Measurements from ENCODE around the gene PFKL. TPM values are rescaled to one million over a fixed set of nuclear protein-coding genes. Genes with fewer than 3 reads are reported as not detected.
"Not testable (repeated sequence)": the region's sequence is repeated elsewhere in the genome, so short reads cannot be mapped to it uniquely, and the experiment has no call there.

PFKL gene
- polyA plus RNA-seq, 2 donors, result 85.7 to 96.4 TPM

- Histone ChIP-seq H3K27ac (ENCODE audit: low read depth in 2 of 2, low read length in 1 of 2) (peak overlapping the region; percentile 84 to 90), H3K36me3 (ENCODE audit: control insufficient read depth in 2 of 2, insufficient read depth in 2 of 2, low read length in 1 of 2) (peaks cover 3 to 4% of the 10 kb centered on the region in 2 donors), H3K27me3 (ENCODE audit: control insufficient read depth in 1 of 2, insufficient read depth in 2 of 2, low read length in 2 of 2) (no peaks in the 10 kb centered on the region), H3K4me1 (ENCODE audit: control insufficient read depth in 2 of 2, insufficient read depth in 2 of 2, low read length in 1 of 2) (peaks cover 0 to 11% of the 10 kb centered on the region in 2 donors), H3K9me3 (ENCODE audit: control insufficient read depth in 2 of 2, insufficient read depth in 1 of 2, low read depth in 1 of 2, low read length in 1 of 2) (no peaks in the 10 kb centered on the region), H3K4me3 (ENCODE audit: low read depth in 1 of 2, low read length in 2 of 2) (peak overlapping the region; percentile 16 to 37)
- 9 to 15% methylated on average over 20 to 41 of the region's 47 CpGs for WGBS, 2 donors
These were observed 38.4 kb downstream of the PFKL start for GRCh38 chr21:44337941-44338895.

- H3K9me3 ChIP-seq (ENCODE audit: control insufficient read depth in 2 of 2, insufficient read depth in 1 of 2, low read depth in 1 of 2, low read length in 1 of 2), result no peaks in the 10 kb centered on the region
- peaks cover 0 to 7% of the 10 kb centered on the region in 2 donors for H3K4me1 ChIP-seq (ENCODE audit: control insufficient read depth in 2 of 2, insufficient read depth in 2 of 2, low read length in 1 of 2)
- H3K27me3 ChIP-seq (ENCODE audit: control insufficient read depth in 1 of 2, insufficient read depth in 2 of 2, low read length in 2 of 2), result no peaks in the 10 kb centered on the region
- H3K4me3 ChIP-seq (ENCODE audit: low read depth in 1 of 2, low read length in 2 of 2), result peak within 1 kb of the TSS; percentile 72 to 77
- WGBS, 2 donors, result 1% methylated on average over 72 to 89 of the region's 90 CpGs
- H3K36me3 ChIP-seq (ENCODE audit: control insufficient read depth in 2 of 2, insufficient read depth in 2 of 2, low read length in 1 of 2), result peaks cover 3 to 4% of the 10 kb centered on the region in 2 donors
- H3K27ac ChIP-seq (ENCODE audit: low read depth in 2 of 2, low read length in 1 of 2), result peak within 1 kb of the TSS; percentile 91 to 98
These were observed 39.4 kb downstream of the PFKL start, which contains the start of gene CFAP410 for GRCh38 chr21:44338971-44339910. CFAP410 (minus strand) TSS chr21:44339390; CDS start chr21:44339194, 196 bp downstream.

- 63 to 67% methylated on average over 12 of the region's 12 CpGs for WGBS, 2 donors
These were observed 42.0 kb downstream of the PFKL start for GRCh38 chr21:44341726-44342458.

GRCh38 chr21:44342981-44343380 is 43.1 kb downstream of the PFKL start:
- 78 to 80% methylated on average over 8 of the region's 8 CpGs for WGBS, 2 donors
- H3K36me3 ChIP-seq (ENCODE audit: control insufficient read depth in 2 of 2, insufficient read depth in 2 of 2, low read length in 1 of 2); H3K27me3 ChIP-seq (ENCODE audit: control insufficient read depth in 1 of 2, insufficient read depth in 2 of 2, low read length in 2 of 2); H3K4me3 ChIP-seq (ENCODE audit: low read depth in 1 of 2, low read length in 2 of 2); H3K27ac ChIP-seq (ENCODE audit: low read depth in 2 of 2, low read length in 1 of 2); H3K4me1 ChIP-seq (ENCODE audit: control insufficient read depth in 2 of 2, insufficient read depth in 2 of 2, low read length in 1 of 2); H3K9me3 ChIP-seq (ENCODE audit: control insufficient read depth in 2 of 2, insufficient read depth in 1 of 2, low read depth in 1 of 2, low read length in 1 of 2): not testable (repeated sequence)

More at GRCh38 chr21:44341726-44342458, 42.0 kb downstream of the PFKL start:
- not testable (repeated sequence) for H3K27me3 ChIP-seq (ENCODE audit: control insufficient read depth in 1 of 2, insufficient read depth in 2 of 2, low read length in 2 of 2); H3K4me3 ChIP-seq (ENCODE audit: low read depth in 1 of 2, low read length in 2 of 2); H3K9me3 ChIP-seq (ENCODE audit: control insufficient read depth in 2 of 2, insufficient read depth in 1 of 2, low read depth in 1 of 2, low read length in 1 of 2); H3K4me1 ChIP-seq (ENCODE audit: control insufficient read depth in 2 of 2, insufficient read depth in 2 of 2, low read length in 1 of 2); H3K36me3 ChIP-seq (ENCODE audit: control insufficient read depth in 2 of 2, insufficient read depth in 2 of 2, low read length in 1 of 2); H3K27ac ChIP-seq (ENCODE audit: low read depth in 2 of 2, low read length in 1 of 2)

- Histone ChIP-seq H3K9me3 (ENCODE audit: control insufficient read depth in 2 of 2, insufficient read depth in 1 of 2, low read depth in 1 of 2, low read length in 1 of 2) (no peaks in the 10 kb centered on the region), H3K4me3 (ENCODE audit: low read depth in 1 of 2, low read length in 2 of 2) (no peak overlapping the region), H3K27me3 (ENCODE audit: control insufficient read depth in 1 of 2, insufficient read depth in 2 of 2, low read length in 2 of 2) (peaks cover 0 to 2% of the 10 kb centered on the region in 2 donors), H3K27ac (ENCODE audit: low read depth in 2 of 2, low read length in 1 of 2) (no peak overlapping the region), H3K4me1 (ENCODE audit: control insufficient read depth in 2 of 2, insufficient read depth in 2 of 2, low read length in 1 of 2) (no peaks in the 10 kb centered on the region), H3K36me3 (ENCODE audit: control insufficient read depth in 2 of 2, insufficient read depth in 2 of 2, low read length in 1 of 2) (no peaks in the 10 kb centered on the region)
- 78 to 84% methylated on average over 17 of the region's 17 CpGs for WGBS, 2 donors
These were observed 44.8 kb downstream of the PFKL start for GRCh38 chr21:44344541-44345183.

GRCh38 chr21:44345495-44345894 is 45.6 kb downstream of the PFKL start:
- no peaks in the 10 kb centered on the region for H3K9me3 ChIP-seq (ENCODE audit: control insufficient read depth in 2 of 2, insufficient read depth in 1 of 2, low read depth in 1 of 2, low read length in 1 of 2)
- H3K4me1 ChIP-seq (ENCODE audit: control insufficient read depth in 2 of 2, insufficient read depth in 2 of 2, low read length in 1 of 2), result peaks cover 2 to 4% of the 10 kb centered on the region in 2 donors
- no peak overlapping the region for H3K4me3 ChIP-seq (ENCODE audit: low read depth in 1 of 2, low read length in 2 of 2)
- H3K27me3 ChIP-seq (ENCODE audit: control insufficient read depth in 1 of 2, insufficient read depth in 2 of 2, low read length in 2 of 2), result peaks cover 2 to 6% of the 10 kb centered on the region in 2 donors
- H3K27ac ChIP-seq (ENCODE audit: low read depth in 2 of 2, low read length in 1 of 2), result no peak overlapping the region
- no peaks in the 10 kb centered on the region for H3K36me3 ChIP-seq (ENCODE audit: control insufficient read depth in 2 of 2, insufficient read depth in 2 of 2, low read length in 1 of 2)
- WGBS, 2 donors, result 54 to 62% methylated on average over 11 of the region's 11 CpGs

GRCh38 chr21:44347911-44348451 is 48.1 kb downstream of the PFKL start:
- WGBS, 2 donors, result 42 to 47% methylated on average over 22 of the region's 22 CpGs
- Histone ChIP-seq H3K27ac (ENCODE audit: low read depth in 2 of 2, low read length in 1 of 2) (no peak overlapping the region), H3K27me3 (ENCODE audit: control insufficient read depth in 1 of 2, insufficient read depth in 2 of 2, low read length in 2 of 2) (peaks cover 2 to 6% of the 10 kb centered on the region in 2 donors), H3K4me1 (ENCODE audit: control insufficient read depth in 2 of 2, insufficient read depth in 2 of 2, low read length in 1 of 2) (peaks cover 2 to 4% of the 10 kb centered on the region in 2 donors), H3K9me3 (ENCODE audit: control insufficient read depth in 2 of 2, insufficient read depth in 1 of 2, low read depth in 1 of 2, low read length in 1 of 2) (no peaks in the 10 kb centered on the region), H3K36me3 (ENCODE audit: control insufficient read depth in 2 of 2, insufficient read depth in 2 of 2, low read length in 1 of 2) (no peaks in the 10 kb centered on the region), H3K4me3 (ENCODE audit: low read depth in 1 of 2, low read length in 2 of 2) (no peak overlapping the region)

GRCh38 chr21:44348861-44349260 is 49.0 kb downstream of the PFKL start:
- H3K27me3 ChIP-seq (ENCODE audit: control insufficient read depth in 1 of 2, insufficient read depth in 2 of 2, low read length in 2 of 2), result peaks cover 2 to 6% of the 10 kb centered on the region in 2 donors
- no peak overlapping the region for H3K27ac ChIP-seq (ENCODE audit: low read depth in 2 of 2, low read length in 1 of 2)
- H3K9me3 ChIP-seq (ENCODE audit: control insufficient read depth in 2 of 2, insufficient read depth in 1 of 2, low read depth in 1 of 2, low read length in 1 of 2), result no peaks in the 10 kb centered on the region
- peaks cover 2 to 4% of the 10 kb centered on the region in 2 donors for H3K4me1 ChIP-seq (ENCODE audit: control insufficient read depth in 2 of 2, insufficient read depth in 2 of 2, low read length in 1 of 2)
- WGBS, 2 donors, result 93 to 94% methylated on average over 19 of the region's 19 CpGs
- no peaks in the 10 kb centered on the region for H3K36me3 ChIP-seq (ENCODE audit: control insufficient read depth in 2 of 2, insufficient read depth in 2 of 2, low read length in 1 of 2)
- no peak overlapping the region for H3K4me3 ChIP-seq (ENCODE audit: low read depth in 1 of 2, low read length in 2 of 2)

All from esophagus (tissue), 2 donors.